GM12891 (cell line): Measurements from ENCODE around the gene SRGAP1.

Source experiments
- POLR2A ChIP-seq: IDR thresholded peaks from 2 replicates; pipeline ENCODE4 v1.6.1; 2011; ENCODE audit warnings: low read depth, low read length, control low read depth
- POLR2AphosphoS5 ChIP-seq: IDR thresholded peaks from 2 replicates; pipeline ENCODE4 v1.6.1; 2011; ENCODE audit warnings: low read depth, low read length, control low read depth
- SPI1 ChIP-seq: IDR thresholded peaks from 2 replicates; pipeline ENCODE4 v1.6.1; 2011; ENCODE audit warnings: low read depth, low read length, control low read depth
- TAF1 ChIP-seq: IDR thresholded peaks from 2 replicates; pipeline ENCODE4 v1.6.1; 2011; ENCODE audit warnings: low read depth, low read length, control low read depth

DNA sequence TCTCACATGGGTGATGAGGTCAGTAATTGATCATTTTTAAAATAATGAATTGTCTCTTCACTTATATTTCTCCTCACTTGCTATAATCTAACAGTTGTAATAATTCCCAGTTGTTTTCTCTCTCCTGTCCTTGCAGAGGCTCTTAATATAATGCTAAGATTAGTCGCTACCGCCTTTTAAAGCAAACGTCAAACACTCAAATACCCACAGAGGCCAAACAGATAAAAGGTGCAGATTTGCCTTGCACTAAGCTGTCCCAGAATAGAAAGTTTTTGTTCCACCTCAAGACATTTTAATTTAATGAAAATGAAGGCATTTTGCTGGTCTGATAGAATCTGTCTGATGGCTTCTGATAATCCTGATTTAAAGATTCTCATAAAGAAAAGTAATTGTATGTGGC, 218.6 kb downstream of the SRGAP1 start:
- no peak for TF ChIP-seq POLR2A
- TF ChIP-seq TAF1, result no peak
- no peak for TF ChIP-seq POLR2AphosphoS5
- TF ChIP-seq SPI1, result no peak
